ENCODE results near the gene STX10.
A peak's percentile ranks its signal among the peaks of the same experiment; 100 is the strongest.

The STX10 gene

DNA sequence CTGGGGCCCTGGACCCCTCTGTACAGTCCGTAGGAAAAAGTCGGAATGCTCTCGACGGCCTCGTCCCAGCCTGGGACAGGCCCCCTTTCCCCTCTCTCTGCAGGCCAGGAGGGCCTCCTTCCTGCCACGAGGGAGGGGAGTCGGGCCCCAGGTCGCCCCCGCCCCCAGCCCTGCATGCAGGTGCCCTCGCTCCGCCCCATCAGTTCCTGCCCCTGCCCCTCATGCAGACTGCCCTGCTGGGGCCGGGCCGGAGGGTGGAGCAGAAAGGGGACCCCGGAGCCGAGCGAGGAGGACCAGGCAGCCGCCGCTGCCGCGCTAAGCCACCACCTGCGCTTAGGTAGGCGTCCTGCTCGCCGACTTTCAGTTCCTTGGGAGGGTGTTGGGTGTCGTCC is 54.8 kb downstream of the STX10 start:
- peak overlapping the region; percentile 92 for H3K27ac Mint-ChIP-seq
- peak; percentile 45 for ATAC-seq
- H3K9me3 Mint-ChIP-seq = no peaks in the 10 kb centered on the region
- H3K4me3 Mint-ChIP-seq = peak overlapping the region; percentile 91
- peaks cover 58% of the 10 kb centered on the region for H3K4me1 Mint-ChIP-seq
- peaks cover 16% of the 10 kb centered on the region for H3K36me3 Mint-ChIP-seq
- H3K27me3 Mint-ChIP-seq = no peaks in the 10 kb centered on the region

- H3K9me3 Mint-ChIP-seq = no peaks in the 10 kb centered on the region
- H3K4me1 Mint-ChIP-seq = peaks cover 53% of the 10 kb centered on the region
- H3K36me3 Mint-ChIP-seq = peaks cover 11% of the 10 kb centered on the region
- H3K27me3 Mint-ChIP-seq = no peaks in the 10 kb centered on the region
- peak; percentile 47 for ATAC-seq
- peak overlapping the region; percentile 92 for H3K27ac Mint-ChIP-seq
- peak overlapping the region; percentile 91 for H3K4me3 Mint-ChIP-seq
Observed at GRCh38 chr19:13094771-13095392, 55.3 kb downstream of the STX10 start.

DNA sequence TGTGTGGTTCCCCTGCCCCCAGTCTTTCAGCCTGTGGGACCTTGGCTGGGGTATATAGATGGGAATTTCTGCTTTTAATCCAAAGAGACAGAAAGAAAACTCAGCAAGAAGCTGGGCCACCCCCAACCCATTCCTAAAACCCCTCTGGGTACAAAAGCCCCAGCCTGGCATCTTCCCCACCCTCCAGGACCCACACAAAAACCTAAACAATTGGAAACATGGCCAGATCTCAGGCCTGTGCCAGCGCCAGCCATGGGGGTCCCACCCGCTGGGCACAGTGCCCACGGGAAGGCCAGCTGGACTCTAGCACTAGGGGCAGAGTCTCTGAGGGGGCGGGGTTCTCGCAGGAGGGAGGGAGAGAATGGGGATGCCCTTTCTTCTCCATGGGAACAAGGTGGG is 56.1 kb downstream of the STX10 start:
- H3K4me1 Mint-ChIP-seq = peaks cover 45% of the 10 kb centered on the region
- H3K36me3 Mint-ChIP-seq = peaks cover 4% of the 10 kb centered on the region
- no peak for ATAC-seq
- H3K9me3 Mint-ChIP-seq = no peaks in the 10 kb centered on the region
- H3K27ac Mint-ChIP-seq = peak overlapping the region; percentile 92
- no peaks in the 10 kb centered on the region for H3K27me3 Mint-ChIP-seq
- no peak overlapping the region for H3K4me3 Mint-ChIP-seq

Data from stimulated activated memory B cell treated with anti-CD40 and anti-IgM and Interleukin-4, amounts not matched to agents 10 μg/mL and 1 μg/mL and 100 μg/mL, for 72 hours (primary cell).